A549 treated with CpdA at 1 μM for 4 hours (cell line): ENCODE results near the gene ZFP62. TPM values are rescaled to one million over a fixed set of nuclear protein-coding genes. Genes with fewer than 3 reads are reported as not detected.

ENCODE experiments used
- total RNA-seq: library from RNA; stranded (reverse); fragments of 200-300 nt; extraction: Qiagen RNA extraction; gene quantifications from 5 replicates; pipeline ENCODE4 v1.2.3, GENCODE V29; 2022; ENCODE audit warnings: low read depth

The ZFP62 gene
- total RNA-seq, result 8.7 to 10.4 TPM (median 9.4 TPM) in 5 replicates

GRCh38 chr5:180860887-180861822 is at the start of gene ZFP62:
TSS of gene ZFP62 (minus strand) at chr5:180861276. CDS start at chr5:180861219, 57 bp downstream.

GRCh38 chr5:180898621-180899246 is 37.7 kb upstream of the ZFP62 start, which contains the start of gene BTNL8:
TSS of gene BTNL8 (plus strand) at chr5:180899159. CDS start at chr5:180899311, 152 bp downstream.

GRCh38 chr5:180802325-180803180 is 58.5 kb downstream of the ZFP62 start, which contains the start of gene MGAT1:
TSS of gene MGAT1 (minus strand) at chr5:180802806. CDS start at chr5:180792971, 9,835 bp downstream.

Other genes with a start within 250 kb of the ZFP62 start
- 3.5 to 5.6 TPM (median 3.9 TPM) in 5 replicates for gene FLT4, start 211.7 kb downstream of the ZFP62 start, total RNA-seq
- gene OR2Y1, start 121.2 kb downstream of the ZFP62 start, total RNA-seq, result not detected in 5 replicates
- gene MGAT1, start 58.5 kb downstream of the ZFP62 start, total RNA-seq, result 67.6 to 87.7 TPM (median 82.2 TPM) in 5 replicates
- gene BTNL8, start 37.9 kb upstream of the ZFP62 start, total RNA-seq, result not detected in 5 replicates
- gene BTNL3, start 127.6 kb upstream of the ZFP62 start, total RNA-seq, result not detected in 5 replicates
- gene BTNL9, start 179.0 kb upstream of the ZFP62 start, total RNA-seq, result 0.64 to 1.5 TPM (median 1.1 TPM) in 5 replicates